Stimulated activated CD8-positive, alpha-beta memory T cell treated with anti-CD3 and anti-CD28 coated beads, Interleukin-15, amount 100 ng/mL, for 24 hours (primary cell): ENCODE measurements around the gene ULK4.
"Not testable (repeated sequence)": the region's sequence is repeated elsewhere in the genome, so short reads cannot be mapped to it uniquely, and the experiment has no call there.

ENCODE experiments used
- DNase-seq: peaks from one replicate; pipeline ENCODE4 v3.0.0-alpha.2; 2020; ENCODE audit warnings: low read depth

ULK4 gene

GRCh38 chr3:41575724-41576123 is 386.2 kb downstream of the ULK4 start:
- DNase-seq: no peak

GRCh38 chr3:41574900-41575299 is 387.0 kb downstream of the ULK4 start:
- DNase-seq: no peak

GRCh38 chr3:41573591-41573990 is 388.3 kb downstream of the ULK4 start:
- DNase-seq: no peak

- DNase-seq: no peak
Measured at GRCh38 chr3:41572092-41572491, 389.8 kb downstream of the ULK4 start.

GRCh38 chr3:41569632-41570305 is 392.1 kb downstream of the ULK4 start:
- no peak for DNase-seq

GRCh38 chr3:41565948-41566514 is 395.9 kb downstream of the ULK4 start:
- DNase-seq: no peak

- no peak for DNase-seq
Measured at GRCh38 chr3:41565003-41565402, 396.9 kb downstream of the ULK4 start.

GRCh38 chr3:41556245-41556644 is 405.7 kb downstream of the ULK4 start:
- DNase-seq: not testable (repeated sequence)

- no peak for DNase-seq
Measured at GRCh38 chr3:41532976-41533375, 428.9 kb downstream of the ULK4 start.

- DNase-seq: no peak
Measured at GRCh38 chr3:41526995-41527573, 434.8 kb downstream of the ULK4 start.

GRCh38 chr3:41525303-41526064 is 436.4 kb downstream of the ULK4 start:
- no peak for DNase-seq

GRCh38 chr3:41523897-41524296 is 438.0 kb downstream of the ULK4 start:
- DNase-seq: no peak

- no peak for DNase-seq
Measured at GRCh38 chr3:41522612-41523011, 439.3 kb downstream of the ULK4 start.

- no peak for DNase-seq
Measured at GRCh38 chr3:41521010-41521655, 440.8 kb downstream of the ULK4 start.

GRCh38 chr3:41519746-41520145 is 442.2 kb downstream of the ULK4 start:
- no peak for DNase-seq

- DNase-seq: no peak
Measured at GRCh38 chr3:41518626-41519025, 443.3 kb downstream of the ULK4 start.

GRCh38 chr3:41508063-41508696 is 453.7 kb downstream of the ULK4 start:
- DNase-seq: no peak

- DNase-seq: no peak
Measured at GRCh38 chr3:41507336-41508062, 454.4 kb downstream of the ULK4 start.

GRCh38 chr3:41503998-41504623 is 457.8 kb downstream of the ULK4 start:
- no peak for DNase-seq

- DNase-seq: no peak
Measured at GRCh38 chr3:41502481-41502880, 459.4 kb downstream of the ULK4 start.

- no peak for DNase-seq
Measured at GRCh38 chr3:41502023-41502422, 459.9 kb downstream of the ULK4 start.
